SK-N-MC (cell line): ENCODE results near the gene CRAT.

Experiments
- EZH2 ChIP-seq: fragments of 200-600 bp; sonication (generic); IDR thresholded peaks from one replicate; pipeline ENCODE4 v1.6.1; 2017; ENCODE audit warnings: antibody characterized with exemption
- POLR2AphosphoS5 ChIP-seq: IDR thresholded peaks from 2 replicates; pipeline ENCODE4 v1.6.1; 2012; ENCODE audit warnings: mild to moderate bottlenecking, low read depth, low read length, borderline replicate concordance

DNA sequence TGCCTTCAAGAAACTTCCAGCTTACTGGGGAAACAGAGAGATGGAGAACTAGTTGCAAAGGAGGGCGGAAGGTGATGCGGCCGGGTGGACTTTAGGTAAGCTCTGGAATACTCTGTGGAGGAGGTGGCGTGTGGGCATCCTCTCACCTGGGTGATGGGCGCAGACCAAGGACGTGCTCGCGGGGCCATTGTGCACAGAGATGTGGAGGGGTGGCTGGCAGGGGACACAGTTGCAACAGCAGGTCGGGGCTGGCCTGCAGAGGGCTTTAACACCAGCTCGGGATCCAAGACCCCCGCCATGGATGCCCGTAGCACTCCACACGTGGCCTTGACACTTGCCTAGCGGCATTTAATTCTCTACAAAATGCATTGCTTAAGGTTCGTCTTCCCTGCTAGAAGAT lies 40.9 kb upstream of the CRAT start:
- TF ChIP-seq POLR2AphosphoS5 (no peak), EZH2 (no peak)
